ENCODE measurements around the gene CNOT4.
"Not testable (repeated sequence)": the region's sequence is repeated elsewhere in the genome, so short reads cannot be mapped to it uniquely, and the experiment has no call there.

Gene CNOT4

DNA sequence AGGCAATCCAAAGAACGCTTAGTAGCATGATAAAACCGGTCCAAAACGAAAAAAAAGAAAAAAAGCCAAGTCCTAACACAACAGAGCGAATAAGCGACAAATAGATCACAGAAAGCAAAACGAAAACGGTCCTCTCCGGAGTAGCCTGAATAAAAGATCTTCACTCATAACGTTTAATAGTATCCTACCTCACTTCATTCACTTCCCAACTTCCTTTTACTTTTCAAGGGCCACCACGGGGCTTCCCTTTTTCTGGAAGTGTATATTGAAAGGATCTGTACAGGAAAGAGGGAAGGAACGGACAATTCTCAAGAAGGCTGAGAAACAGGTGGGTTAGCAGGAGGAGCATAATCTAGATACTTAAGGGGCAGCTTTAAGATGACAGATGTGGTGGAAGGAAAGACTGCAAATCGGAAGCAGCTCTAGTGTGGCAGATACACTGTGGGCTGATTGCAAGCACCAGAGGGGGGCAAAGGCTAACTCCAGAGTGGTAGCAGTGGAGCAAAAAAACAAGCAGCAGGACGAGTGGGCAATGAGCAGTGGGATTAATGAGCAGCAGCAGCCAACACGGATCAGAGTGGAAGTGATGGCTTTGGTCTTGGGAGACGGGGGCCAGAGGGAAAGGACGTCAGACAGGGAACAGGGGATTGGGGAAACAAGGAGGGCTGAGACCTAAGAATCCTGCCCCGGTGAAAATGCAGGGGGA, 866 bp downstream of the CNOT4 start:
- in situ Hi-C loops (cut with HindIII; ENCODE audit: low sequenced_read_pairs): loop anchor here (5.0 kb wide), 1 partner anchor 92 kb away; no protein-coding TSS in a partner anchor
- H3K4me3 ChIP-seq (ENCODE audit: low read depth, low read length): peak overlapping the region; percentile 97
- no peak for DNase-seq (ENCODE audit: low read depth)
- TF ChIP-seq, protein P1, sequence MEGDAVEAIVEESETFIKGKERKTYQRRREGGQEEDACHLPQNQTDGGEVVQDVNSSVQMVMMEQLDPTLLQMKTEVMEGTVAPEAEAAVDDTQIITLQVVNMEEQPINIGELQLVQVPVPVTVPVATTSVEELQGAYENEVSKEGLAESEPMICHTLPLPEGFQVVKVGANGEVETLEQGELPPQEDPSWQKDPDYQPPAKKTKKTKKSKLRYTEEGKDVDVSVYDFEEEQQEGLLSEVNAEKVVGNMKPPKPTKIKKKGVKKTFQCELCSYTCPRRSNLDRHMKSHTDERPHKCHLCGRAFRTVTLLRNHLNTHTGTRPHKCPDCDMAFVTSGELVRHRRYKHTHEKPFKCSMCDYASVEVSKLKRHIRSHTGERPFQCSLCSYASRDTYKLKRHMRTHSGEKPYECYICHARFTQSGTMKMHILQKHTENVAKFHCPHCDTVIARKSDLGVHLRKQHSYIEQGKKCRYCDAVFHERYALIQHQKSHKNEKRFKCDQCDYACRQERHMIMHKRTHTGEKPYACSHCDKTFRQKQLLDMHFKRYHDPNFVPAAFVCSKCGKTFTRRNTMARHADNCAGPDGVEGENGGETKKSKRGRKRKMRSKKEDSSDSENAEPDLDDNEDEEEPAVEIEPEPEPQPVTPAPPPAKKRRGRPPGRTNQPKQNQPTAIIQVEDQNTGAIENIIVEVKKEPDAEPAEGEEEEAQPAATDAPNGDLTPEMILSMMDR (IDR thresholded peaks at IDR 0.05; ENCODE audit: low read depth, low read length, missing control alignments): no peak

DNA sequence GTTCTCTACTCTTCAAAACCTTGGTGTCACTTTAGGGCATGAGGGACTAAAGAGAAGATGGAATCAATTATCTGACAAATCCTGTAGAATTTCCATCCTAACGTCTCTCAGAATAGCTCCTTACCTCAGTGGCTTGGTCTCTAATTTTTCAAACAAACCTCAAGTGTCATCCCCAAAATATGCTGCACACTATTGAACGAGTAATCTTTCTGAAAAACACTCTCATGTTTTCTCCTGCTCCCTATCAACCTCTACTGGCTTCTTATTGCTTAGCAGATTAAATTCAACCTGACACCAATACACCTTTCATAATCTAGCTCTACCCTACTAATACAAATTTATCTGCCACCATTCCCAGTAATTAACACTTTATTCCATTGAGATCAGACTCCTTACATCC, 8.5 kb downstream of the CNOT4 start:
- DNase-seq (ENCODE audit: low read depth): no peak
- in situ Hi-C loops (cut with HindIII; ENCODE audit: low sequenced_read_pairs): no loop called here
- TF ChIP-seq, protein P1 (IDR thresholded peaks at IDR 0.05; ENCODE audit: low read depth, low read length, missing control alignments): peak; percentile 7
- H3K4me3 ChIP-seq (ENCODE audit: low read depth, low read length): no peak overlapping the region

DNA sequence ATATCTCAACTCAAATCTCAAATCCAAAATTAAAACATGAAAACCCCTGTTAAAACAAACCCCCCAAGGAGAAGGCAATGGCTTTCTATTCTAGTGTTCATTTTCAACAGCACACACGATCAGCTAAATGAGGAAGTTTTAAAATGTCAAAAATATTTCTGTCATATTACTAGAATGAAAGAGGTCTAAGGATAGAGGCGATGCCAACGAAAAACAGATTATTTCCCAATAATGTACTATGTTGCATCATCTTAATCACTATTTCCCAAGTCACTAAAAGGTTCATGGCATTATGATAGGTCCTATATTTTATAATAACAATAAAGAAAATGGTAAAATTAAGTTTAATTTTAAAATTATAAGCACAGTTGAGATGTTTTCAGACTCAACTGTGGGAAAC, 10.1 kb downstream of the CNOT4 start:
- TF ChIP-seq, protein P1 (IDR thresholded peaks at IDR 0.05; ENCODE audit: low read depth, low read length, missing control alignments): no peak
- in situ Hi-C loops (cut with HindIII; ENCODE audit: low sequenced_read_pairs): no loop called here
- H3K4me3 ChIP-seq (ENCODE audit: low read depth, low read length): no peak overlapping the region
- DNase-seq (ENCODE audit: low read depth): no peak

DNA sequence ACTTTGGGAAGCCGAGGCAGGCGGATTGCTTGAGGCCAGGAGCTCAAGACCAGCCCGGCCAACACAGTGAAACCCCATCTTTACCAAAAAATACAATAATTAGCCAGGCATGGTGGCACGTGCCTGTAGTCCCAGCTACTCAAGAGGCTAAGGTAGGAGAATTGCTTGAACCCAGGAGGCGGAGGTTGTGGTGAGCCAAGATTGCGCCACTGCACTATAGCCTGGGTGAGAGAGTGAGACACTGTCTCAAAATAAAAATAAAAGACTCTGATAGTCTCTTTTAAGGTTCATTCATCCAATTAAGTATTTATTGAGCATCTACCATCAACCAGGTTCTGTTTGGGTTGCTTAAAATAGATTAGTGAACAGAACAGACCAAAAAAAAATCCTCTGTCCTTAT, 12.7 kb downstream of the CNOT4 start:
- DNase-seq (ENCODE audit: low read depth); in situ Hi-C loops (cut with HindIII; ENCODE audit: low sequenced_read_pairs); H3K4me3 ChIP-seq (ENCODE audit: low read depth, low read length): not testable (repeated sequence)

DNA sequence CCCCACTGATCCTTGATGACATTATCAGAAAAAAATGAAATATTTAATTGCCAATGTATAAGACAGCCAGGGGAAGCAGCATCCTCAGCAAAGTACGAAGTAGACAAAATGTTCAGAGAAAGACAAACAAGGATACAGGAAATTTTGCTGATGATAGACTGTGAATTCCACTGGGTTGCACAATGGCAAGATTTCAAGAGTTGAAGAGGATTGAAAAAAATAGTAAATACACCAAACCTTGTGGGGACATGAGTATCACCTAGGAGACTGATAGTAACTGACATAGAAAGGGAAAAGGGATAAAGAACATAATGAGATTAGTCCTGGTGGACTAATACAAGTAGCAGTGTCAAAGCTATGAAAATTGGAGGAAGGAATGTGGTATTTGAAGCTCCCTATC, 16.5 kb downstream of the CNOT4 start:
- no peak for DNase-seq (ENCODE audit: low read depth)
- TF ChIP-seq, protein P1 (IDR thresholded peaks at IDR 0.05; ENCODE audit: low read depth, low read length, missing control alignments): no peak
- in situ Hi-C loops (cut with HindIII; ENCODE audit: low sequenced_read_pairs): no loop called here
- H3K4me3 ChIP-seq (ENCODE audit: low read depth, low read length): no peak overlapping the region

DNA sequence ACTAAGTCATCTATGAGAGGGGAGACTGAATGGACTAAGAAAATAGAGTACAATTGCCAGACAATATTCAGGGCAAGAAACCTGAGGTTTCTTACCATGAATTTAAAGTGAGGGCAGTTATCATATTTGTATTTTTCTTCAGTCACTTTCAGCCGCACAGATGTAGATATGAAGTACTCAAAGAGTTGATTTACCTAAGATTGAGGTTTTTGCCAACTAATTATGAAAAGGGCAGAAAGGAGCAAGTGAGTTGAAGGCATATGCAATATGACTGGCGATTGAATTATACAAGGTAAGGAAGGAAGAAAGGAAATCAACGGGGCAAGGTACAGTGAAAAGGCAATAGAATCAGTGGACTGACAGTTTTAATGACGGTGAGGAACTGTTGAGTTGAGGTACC, 17.8 kb downstream of the CNOT4 start:
- TF ChIP-seq, protein P1 (IDR thresholded peaks at IDR 0.05; ENCODE audit: low read depth, low read length, missing control alignments): no peak
- no peak for DNase-seq (ENCODE audit: low read depth)
- H3K4me3 ChIP-seq (ENCODE audit: low read depth, low read length): no peak overlapping the region
- in situ Hi-C loops (cut with HindIII; ENCODE audit: low sequenced_read_pairs): no loop called here

DNA sequence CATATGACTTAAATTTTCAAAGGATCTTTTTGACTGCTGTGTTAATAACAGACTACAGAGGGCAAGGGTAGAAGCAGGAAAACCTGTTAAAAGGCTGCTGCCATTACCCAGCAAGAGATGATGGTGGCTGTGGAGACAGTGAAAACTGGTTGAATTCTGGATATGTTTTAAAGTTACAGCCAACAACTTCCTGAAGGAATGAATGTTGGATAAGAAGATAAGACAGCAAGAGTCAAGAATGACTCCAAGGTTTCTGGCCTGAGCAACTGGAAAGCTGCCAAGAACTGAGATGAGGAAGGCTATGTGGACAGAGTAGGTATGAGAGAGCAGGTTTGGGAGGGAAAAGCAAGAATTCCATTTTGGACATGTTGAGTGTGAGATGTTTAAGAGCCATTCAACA, 19.1 kb downstream of the CNOT4 start:
- TF ChIP-seq, protein P1 (IDR thresholded peaks at IDR 0.05; ENCODE audit: low read depth, low read length, missing control alignments): no peak
- no peak overlapping the region for H3K4me3 ChIP-seq (ENCODE audit: low read depth, low read length)
- in situ Hi-C loops (cut with HindIII; ENCODE audit: low sequenced_read_pairs): no loop called here
- DNase-seq (ENCODE audit: low read depth): no peak
